T follicular helper cell (primary cell): Measurements from ENCODE around the gene ENO4.

Source experiments
- DNase-seq: peaks from one replicate; pipeline ENCODE4 v3.0.0-alpha.2; 2020; ENCODE audit warnings: low read depth

ENO4 gene

GRCh38 chr10:116868198-116868676, 18.9 kb downstream of the ENO4 start:
- DNase-seq: no peak

- DNase-seq: no peak
Measured at GRCh38 chr10:116868722-116869121, 19.4 kb downstream of the ENO4 start.

- DNase-seq: no peak
Measured at GRCh38 chr10:116870949-116871348, 21.6 kb downstream of the ENO4 start.

GRCh38 chr10:116873134-116873533, 23.8 kb downstream of the ENO4 start:
- DNase-seq: no peak

GRCh38 chr10:116875897-116876296, 26.6 kb downstream of the ENO4 start:
- no peak for DNase-seq

- no peak for DNase-seq
Measured at GRCh38 chr10:116877391-116877790, 28.1 kb downstream of the ENO4 start.

- no peak for DNase-seq
Measured at GRCh38 chr10:116878123-116878522, 28.8 kb downstream of the ENO4 start.

- DNase-seq: no peak
Measured at GRCh38 chr10:116879817-116880216, 30.5 kb downstream of the ENO4 start.

- DNase-seq: no peak
Measured at GRCh38 chr10:116880716-116881482, 31.6 kb downstream of the ENO4 start.

- DNase-seq: no peak
Measured at GRCh38 chr10:116882639-116883038, 33.3 kb downstream of the ENO4 start.

- no peak for DNase-seq
Measured at GRCh38 chr10:116886772-116887171, 37.5 kb downstream of the ENO4 start.

GRCh38 chr10:116888380-116889055, 39.2 kb downstream of the ENO4 start:
- DNase-seq: no peak

GRCh38 chr10:116889066-116889465, 39.8 kb downstream of the ENO4 start:
- DNase-seq: no peak

- no peak for DNase-seq
Measured at GRCh38 chr10:116891208-116891607, 41.9 kb downstream of the ENO4 start.

GRCh38 chr10:116892907-116893685, 43.8 kb downstream of the ENO4 start:
- DNase-seq: no peak

- DNase-seq: no peak
Measured at GRCh38 chr10:116893686-116894037, 44.4 kb downstream of the ENO4 start.

GRCh38 chr10:116899626-116900025, 50.3 kb downstream of the ENO4 start:
- DNase-seq: no peak

- no peak for DNase-seq
Measured at GRCh38 chr10:116905845-116906210, 56.5 kb downstream of the ENO4 start.

GRCh38 chr10:116907245-116907987, 58.1 kb downstream of the ENO4 start:
- DNase-seq: no peak

GRCh38 chr10:116909307-116909706, 60.0 kb downstream of the ENO4 start:
- no peak for DNase-seq

- DNase-seq: no peak
Measured at GRCh38 chr10:116910910-116911309, 61.6 kb downstream of the ENO4 start.

GRCh38 chr10:116912162-116912561, 62.9 kb downstream of the ENO4 start:
- DNase-seq: no peak
